Glomerular visceral epithelial cell (primary cell): ENCODE measurements around the gene KRT83.
"Not testable (repeated sequence)": the region's sequence is repeated elsewhere in the genome, so short reads cannot be mapped to it uniquely, and the experiment has no call there.

ENCODE experiments used
- DNase-seq: peaks from one replicate; pipeline ENCODE4 v3.0.0-alpha.2; 2016; ENCODE audit errors: extremely low spot score

Gene KRT83

DNA sequence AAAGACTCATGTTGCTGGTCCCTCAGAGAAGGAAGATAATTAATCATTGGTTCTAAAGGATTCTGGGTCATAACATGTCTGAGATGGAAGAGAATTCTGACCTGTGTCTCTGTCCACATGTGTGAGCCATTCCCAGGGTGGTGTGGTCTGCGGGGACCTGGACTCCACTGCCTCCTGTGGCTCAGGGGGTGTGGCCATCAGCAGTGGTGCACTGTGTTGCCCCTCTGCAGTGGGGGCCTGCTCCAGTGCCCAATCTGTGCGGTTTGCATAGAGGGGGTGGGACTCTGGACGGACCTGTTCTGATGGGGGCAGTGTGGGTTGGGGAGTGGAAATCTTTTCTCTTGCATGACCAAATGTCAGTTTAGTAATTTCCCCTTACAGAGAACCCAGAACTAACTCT is 32.6 kb upstream of the KRT83 start:
- DNase-seq, result no peak

DNA sequence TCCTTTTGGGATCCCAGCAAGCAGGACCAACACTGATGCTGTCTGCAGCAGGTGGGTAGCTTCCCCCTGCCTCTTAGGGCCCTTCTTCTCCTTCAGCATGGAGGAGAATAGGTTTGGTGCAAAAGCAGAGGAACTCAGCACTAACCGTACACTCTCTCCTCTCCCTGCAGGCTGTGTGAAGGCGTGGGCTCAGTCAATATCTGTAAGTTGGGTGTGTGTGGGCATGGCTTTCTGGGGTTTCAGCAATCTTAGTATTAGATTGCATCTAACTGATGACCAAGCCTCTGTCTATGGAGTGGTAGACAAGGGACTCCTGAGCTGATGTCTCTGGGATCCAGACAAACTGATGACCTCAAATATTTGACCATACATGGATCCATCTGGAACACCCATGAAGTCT is 31.8 kb upstream of the KRT83 start:
- no peak for DNase-seq

DNA sequence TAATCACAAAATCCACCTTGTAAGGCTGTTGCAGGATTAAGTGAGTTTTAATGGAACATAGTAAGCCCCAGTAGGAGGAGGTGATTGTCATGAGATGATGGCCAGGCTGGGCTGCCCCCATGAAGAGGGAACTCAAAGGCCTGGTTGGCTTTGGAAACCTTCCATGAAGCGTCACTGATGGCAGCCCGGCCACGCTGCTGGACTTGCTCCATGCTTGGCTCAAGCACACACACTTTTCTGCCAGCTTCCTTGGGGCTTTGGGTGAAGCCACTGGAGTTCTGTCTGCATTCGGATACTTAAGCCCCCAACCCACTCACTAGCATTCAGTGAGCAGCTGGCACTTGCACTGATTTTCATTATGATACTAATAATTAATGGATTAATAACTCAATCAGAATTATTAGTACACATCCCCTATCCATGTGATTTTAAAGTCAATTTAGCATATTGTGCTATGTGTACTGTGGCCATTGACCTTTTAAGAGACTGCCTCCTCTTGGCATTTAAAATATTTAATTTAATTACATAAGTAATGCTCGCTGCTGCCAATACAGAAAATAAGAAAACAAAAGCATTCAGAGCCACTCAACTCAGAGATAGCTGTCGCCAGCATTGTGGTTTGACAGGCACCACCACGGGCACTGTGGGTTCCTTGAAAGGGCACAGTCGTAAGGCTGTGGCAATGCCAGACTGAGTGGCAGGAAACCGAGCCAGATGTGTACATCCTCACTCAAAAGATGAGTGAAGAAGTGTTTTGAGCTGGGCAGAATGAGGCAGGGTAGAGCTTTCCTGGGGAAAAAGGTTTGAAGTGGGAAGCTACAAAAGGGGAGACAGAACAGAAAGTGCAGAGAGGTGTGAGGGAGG is 30.2 kb upstream of the KRT83 start:
- DNase-seq, result no peak

DNA sequence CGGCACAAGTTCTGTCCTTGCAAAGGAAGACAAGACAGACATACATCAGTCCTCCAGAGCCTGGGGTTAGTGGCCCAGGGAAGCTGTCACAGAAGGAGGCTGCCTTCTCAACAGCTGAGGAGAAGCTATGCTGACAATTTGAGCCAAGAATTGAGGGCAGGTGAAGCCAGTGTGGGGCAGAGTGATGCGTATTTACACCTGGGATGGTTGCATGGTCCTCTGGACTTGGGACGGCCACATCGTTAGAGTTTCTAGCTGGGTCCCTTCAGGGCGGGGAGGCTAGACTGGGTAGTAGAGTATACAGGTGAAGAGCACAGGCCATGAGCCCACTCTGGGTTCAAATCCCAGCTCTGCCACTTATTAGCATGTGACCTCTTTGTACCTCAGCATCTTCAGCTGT is 29.6 kb upstream of the KRT83 start:
- DNase-seq, result no peak

DNA sequence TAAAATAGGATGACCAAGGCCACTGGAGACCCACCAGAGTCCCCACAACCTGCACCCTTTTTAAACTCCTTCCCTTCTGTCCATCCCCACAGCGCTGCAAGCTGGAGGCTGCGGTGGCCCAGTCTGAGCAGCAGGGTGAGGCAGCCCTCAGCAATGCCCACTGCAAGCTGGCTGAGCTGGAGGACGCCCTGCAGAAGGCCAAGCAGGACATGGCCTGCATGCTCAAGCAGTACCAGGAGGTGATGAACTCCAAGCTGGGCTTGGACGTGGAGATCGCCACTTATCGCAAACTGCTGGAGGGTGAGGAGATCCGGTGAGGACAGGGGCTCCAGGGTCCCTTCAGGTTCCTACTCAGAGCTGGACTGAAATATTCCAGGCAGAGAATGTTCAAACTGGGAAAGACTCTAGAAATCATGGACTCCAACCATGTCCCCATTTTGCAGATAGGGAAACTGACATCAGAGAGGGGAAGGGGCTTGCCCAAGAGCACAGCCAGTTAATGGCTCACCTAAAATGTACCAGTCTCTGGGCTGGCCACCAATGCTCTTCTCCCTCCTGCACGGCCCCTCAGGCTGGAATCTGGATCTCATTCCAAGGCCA is 28.9 kb upstream of the KRT83 start:
- no peak for DNase-seq

DNA sequence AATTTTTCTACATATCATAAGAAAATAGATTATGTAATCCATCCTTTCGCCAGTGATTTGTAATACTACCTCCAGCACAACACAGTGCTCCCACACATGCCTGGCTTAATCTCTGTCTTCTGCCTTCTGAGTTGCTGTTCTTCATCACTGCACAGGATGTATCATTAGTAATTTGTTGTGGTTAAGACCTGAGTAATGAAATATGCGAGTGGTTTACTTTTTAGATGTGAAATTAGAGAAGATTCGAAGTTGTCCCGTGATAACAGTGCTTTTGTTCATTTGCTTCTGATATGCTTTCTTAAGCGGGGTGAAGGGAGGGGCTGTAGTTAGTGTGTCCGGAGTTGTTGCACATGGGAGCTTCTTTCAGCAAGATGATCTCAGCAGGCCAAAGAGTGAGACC is 28.0 kb upstream of the KRT83 start:
- peak; percentile 62 for DNase-seq

DNA sequence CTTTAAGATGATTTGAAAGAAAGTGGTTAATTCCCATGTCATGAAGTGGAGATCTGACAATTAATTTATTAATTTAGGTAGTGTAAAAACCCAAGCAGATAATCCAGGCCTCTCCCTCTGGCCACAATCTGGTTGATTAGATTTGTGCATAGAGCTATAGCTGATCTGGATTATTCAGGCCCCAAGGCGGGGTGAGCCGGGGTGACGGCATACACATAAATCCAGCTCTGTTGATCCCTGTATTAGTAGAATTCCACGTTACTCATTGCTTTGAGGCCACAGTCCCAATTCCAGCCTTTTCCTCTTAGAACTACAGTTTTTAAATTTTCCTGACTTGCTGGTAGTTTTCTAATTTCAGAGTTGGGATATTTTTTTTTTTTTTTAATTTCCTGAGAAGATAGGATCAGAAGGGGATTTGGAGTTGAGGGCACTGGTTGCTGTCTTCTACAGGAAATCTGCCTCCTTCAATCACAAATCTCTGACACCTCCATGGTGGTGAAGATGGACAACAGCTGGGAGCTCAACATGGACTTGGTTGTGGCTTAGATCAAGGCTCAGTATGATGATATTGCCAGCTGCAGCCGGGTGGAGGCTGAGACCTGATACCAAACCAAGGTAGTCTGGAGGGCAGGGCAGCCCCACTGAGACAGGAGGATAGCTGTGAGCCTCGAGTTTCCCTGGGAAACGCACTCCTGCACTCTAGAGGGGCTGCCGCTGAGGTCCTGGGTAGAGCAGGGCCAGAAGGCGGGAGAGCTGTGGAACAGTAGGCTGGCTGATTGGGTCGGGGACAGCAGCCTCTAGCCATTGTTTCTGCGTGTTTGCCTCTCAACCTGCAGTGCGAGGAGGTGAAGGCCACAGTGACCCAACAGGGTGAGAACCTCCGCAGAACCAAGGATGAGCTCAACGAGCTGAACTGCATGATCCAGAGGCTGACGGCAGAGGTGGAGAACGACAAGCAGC is 26.6 kb upstream of the KRT83 start:
- DNase-seq, result no peak

DNA sequence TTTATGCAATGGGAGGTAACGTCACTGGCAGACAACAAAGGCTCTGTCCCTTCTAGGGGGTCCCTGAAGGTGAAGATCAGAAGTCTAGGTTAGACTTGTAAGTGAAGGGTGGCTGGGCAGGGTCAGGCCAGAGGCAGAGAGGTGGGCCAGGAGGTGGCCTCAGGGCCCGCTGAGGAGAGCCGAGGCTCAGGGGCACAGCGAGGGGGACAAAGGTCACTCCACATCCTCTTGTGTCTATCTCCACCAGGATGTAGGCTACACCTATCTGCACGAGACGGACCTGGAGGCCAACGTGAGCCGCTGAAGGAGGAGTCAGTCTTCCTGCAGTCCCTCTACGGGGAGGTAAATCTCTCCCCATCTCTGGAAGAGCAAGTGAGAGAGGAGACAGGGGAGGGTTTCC is 25.8 kb upstream of the KRT83 start:
- no peak for DNase-seq

DNA sequence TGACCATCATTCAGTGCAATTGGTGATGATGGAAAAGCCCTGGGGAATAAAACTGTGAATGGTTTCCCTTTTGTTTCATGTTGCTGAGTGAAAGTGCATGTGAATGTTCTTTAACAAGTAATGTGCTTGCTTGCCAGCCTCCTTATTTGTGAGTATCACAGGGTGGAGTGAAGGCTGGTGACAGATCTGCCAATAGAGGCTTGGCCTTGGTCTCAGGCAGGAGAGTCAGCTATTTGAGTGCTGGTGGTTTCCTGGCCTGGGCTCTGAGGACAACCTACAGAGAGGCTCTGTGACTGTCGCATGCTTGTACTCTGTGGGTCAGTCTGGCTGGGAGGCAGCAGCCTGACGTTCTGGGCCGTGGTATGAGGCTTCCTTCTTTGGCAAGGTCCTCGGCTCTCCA is 25.4 kb upstream of the KRT83 start:
- no peak for DNase-seq

DNA sequence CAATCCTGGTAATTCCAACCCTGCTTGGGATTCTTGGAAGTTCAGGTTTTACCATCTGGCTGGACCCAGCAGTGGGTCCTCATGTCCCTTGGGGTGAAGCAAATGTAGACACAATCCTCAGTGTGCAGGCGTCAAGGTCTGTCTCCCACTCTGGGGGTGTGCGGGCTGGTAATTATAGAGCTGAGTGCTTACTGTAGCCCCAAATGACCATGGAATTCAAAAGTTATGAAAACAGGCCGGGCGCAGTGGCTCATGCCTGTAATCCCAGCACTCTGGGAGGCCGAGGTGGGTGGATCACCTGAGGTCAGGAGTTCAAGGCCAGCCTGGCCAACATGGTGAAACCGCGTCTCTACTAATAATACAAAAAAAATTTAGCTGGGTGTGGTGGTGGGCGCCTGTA is 23.8 kb upstream of the KRT83 start:
- DNase-seq, result not testable (repeated sequence)

DNA sequence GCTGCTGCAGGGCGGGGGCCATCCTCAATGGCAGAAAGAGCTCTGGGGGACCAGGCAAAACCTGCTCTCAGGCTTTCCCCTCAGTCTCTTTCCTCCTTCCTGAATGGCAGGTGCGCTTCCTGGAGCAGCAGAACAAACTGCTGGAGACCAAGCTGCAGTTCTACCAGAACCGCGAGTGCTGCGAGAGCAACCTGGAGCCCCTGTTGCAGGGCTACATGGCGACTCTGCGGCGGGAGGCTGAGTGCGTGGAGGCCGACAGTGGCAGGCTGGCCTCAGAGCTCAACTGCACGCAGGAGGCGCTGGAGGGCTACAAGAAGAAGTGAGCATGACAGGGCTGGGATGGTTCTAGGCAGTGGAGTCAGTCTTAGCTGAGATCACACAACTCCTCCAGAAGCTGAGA is 22.9 kb upstream of the KRT83 start:
- DNase-seq, result no peak

DNA sequence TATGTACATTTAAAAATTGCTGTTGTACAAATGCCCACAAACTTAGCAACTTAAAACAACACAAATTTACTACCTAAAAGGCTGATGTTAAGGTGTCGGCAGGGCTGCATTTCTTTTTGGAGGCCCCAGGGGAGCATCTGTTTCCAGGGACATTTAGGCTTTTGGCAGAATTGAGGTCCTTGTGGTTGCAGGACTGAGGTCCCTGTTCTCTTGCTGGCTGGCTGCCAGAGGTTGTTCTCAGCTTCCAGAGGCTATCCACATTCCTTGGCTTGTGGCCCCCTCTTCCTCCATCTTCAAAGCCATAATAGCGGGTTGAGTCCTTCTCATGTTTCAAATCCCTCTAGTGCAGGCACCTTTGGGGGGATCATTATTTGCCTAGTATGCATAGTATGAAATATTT is 22.4 kb upstream of the KRT83 start:
- DNase-seq, result no peak

DNA sequence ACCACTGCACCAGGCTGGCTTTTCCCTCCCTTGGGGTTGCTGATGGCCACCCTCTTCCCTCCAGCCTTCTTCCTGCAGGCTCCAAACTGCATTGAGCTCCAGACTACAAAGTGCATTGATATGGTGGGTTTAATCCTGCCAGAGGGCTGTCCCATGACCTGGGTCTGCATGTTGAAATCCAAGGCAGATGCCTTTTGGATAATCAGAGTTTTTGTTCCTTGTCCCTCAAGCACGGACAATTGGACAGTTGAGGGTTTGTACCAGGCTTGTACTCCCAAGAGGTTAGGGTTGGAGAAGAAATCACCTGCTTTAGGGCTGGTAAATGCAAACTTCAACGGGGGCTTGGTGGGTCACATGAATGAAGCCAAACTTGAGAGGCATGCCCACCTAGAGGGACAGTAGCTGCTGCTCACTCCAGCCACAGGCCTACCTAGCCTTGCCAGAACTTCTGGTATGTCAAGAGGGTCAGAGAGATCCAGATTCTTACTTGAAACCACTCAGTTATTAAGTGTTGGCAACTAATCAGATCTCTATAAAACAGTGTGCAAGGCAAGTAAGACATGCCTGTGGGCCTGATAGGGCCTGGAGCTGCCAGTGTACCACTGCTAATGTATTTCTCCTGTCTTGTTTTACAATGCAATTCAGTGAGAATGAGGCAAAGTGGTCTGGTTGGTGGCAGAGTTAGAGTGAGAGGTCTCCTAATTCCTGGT is 21.7 kb upstream of the KRT83 start:
- no peak for DNase-seq

DNA sequence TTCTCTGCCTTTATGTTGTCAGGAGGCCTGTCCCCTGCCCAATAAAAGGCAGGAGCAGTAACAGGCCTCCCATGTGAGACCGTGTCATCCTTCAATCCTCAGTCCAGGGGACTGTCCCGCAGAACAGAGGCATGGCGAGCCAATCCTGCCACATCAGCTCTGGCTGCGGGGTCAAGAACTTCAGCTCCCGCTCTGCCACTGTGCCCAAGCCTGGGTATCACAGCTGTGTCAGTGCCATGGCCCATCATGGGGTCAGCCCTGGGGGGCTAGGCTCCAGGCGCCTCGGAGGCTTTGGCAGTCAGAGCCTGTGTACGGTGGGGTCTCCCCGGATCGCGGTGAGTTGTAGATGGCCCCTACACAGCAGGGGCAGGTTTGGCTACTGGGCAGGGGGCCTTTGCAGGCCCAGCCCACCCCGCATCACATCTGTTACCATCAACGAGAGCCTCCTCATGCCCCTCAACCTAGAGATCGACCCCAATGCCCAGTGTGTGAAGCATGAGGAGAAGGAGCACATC is 19.9 kb upstream of the KRT83 start:
- DNase-seq, result no peak

DNA sequence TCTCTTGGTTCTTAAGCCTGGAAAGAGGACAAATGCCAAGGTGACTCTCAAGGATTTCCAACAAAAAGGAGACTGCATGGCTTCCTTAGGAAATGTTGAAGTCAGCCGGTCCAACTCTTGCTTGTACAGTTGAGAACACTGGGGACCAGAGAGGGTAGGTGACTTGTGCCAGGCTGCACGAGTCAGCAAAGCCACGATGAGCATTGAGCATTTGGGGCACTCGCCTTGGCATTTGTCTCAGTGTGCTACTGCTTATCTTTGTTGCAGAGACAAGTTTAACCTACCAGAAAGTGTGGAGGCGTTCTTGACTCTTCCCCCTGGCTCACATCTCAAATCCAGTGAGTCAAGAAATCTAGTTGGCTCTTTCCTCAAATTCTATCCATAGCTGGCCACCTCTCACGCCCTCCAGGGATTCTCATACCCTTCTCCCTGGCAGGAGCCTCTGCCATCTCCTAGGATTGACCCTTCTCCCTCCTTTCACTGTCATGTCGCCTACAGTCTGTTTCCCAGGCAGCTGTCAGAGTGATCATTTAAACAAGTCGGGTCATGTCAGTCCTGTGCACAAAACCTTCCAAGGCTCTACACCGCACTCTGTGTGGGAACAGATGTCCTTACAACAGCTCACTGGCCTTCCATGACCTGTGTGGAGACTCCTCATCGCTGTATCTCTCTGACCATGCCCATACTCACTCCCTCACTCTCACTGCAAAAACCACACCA is 17.2 kb upstream of the KRT83 start:
- no peak for DNase-seq

DNA sequence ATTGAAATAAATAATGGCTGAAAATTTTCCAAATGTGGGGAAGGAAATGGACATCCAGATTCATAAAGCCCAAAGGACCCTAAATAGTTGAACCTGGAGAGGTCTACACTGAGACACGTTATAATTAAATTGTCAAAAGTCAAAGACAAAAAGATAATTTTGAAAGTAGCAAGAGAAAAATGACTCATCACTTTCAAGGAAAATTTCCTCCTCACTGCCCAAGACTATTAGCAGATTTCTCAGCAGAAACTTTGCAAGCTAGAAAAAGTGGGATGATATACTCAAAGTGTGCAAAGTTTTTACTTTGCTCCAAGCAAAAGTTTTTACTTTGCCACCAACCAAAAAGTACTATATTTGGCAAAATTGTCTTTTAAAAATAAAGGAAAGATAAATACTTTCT is 15.9 kb upstream of the KRT83 start:
- no peak for DNase-seq

DNA sequence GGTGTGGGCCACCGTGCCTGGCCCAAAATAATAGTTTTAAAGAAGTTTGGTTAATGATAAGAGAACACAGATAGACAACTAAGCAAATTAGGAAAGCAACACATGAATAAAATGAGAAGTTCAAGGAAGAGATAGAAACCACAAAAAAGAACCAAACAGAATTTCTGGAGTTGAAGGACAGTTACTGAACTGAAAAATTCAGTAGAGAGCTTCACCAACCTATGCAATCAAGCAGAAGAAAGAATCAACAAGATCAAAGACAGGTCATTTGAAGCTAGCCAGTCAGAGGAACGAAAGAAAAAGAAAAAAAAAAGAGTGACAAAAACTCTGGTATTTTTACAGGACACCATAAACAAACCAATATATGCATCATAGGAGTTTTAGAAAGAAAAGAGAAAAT is 15.4 kb upstream of the KRT83 start:
- DNase-seq, result no peak

DNA sequence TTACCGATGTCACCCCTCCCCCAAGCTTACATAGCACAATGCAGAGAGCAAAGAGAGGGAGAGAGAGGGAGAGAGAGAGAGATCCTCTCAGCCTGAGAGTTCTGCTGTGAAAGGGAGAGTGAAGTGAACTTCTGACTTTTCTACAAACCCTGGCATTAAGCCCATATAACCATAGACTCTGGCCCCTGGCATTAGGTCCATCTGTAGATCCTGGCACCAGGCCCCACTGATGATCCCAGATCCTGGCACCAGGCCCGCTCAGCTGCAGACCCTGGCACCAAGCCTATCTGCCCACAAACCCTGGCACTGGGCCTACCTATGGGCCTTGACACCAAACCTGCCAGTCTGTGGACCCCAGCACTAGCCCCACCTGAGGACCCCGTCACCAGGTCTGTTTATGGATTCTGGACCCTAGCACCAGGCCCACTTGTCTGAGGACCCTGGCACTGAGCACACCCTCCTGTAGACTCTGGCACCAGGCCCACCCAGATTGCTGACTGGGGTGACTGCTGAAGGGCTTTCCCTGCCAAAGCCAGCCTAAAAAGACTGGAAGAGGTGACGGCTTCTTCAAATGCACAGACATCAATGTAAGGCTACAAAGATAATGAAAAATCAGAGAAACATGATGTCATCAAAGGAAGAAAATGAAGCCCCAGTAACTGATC is 14.5 kb upstream of the KRT83 start:
- DNase-seq, result peak; percentile 68

DNA sequence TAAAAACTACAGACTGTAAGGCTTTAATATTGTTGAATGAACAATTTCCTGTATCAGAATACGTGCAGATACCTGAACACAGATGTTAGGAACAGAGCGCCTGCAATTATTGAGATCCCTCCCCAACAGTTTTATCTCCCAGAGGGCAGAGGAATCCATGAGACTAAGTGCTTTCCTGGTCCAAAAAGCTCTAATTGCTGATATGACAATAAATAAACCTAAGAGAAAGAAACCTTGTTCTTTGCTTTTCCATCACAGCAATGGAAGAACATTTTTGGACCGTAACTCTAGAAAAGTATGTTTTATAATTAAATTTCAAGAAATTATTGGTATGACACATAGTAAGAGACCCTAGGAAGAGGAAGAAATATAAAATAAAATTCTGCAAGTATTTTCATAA is 13.0 kb upstream of the KRT83 start:
- no peak for DNase-seq

DNA sequence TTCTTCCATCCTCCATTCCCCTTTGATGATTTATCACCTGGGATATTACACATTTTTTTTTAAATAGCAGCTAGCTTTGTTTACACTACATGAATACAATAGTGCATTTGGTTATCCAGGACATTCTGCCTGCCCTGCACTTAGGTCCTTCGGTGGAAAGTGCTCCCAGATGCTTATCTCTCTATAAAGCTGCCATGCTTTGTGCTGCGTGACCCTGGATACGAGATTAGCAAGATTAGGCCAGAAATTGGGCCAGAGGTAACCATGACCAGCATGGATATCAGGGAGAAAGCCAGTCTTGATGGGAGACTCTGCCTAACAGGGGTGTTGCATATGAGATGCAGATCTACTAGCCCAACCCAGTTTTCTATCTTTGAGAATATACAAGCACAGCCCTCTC is 12.1 kb upstream of the KRT83 start:
- no peak for DNase-seq
